GM23338 (cell line): ENCODE results near the gene RAC2. TPM values are rescaled to one million over a fixed set of nuclear protein-coding genes. Genes with fewer than 3 reads are reported as not detected.

Source experiments
- ATAC-seq: fragments of 200-7000 bp; cut with Tn5 transposase; 3 replicates; pipeline ENCODE4 v1.9.1; 2020
- DNase-seq: peaks from one replicate; pipeline ENCODE4 v3.0.0-alpha.2; 2015; ENCODE audit warnings: low spot score
- H2AFZ ChIP-seq: fragments of 200-600 bp; sonication (generic); 2 replicates; pipeline ENCODE4 v1.8.0; 2016; ENCODE audit warnings: antibody characterized with exemption, mild to moderate bottlenecking, moderate library complexity
- H3F3A ChIP-seq: fragments of 200-600 bp; sonication (generic); replicated peaks from 2 replicates; pipeline ENCODE4 v1.8.0; 2017; ENCODE audit warnings: antibody characterized with exemption, mixed run types, low read depth
- H3K27ac ChIP-seq: fragments of 200-600 bp; sonication (generic); 2 replicates; pipeline ENCODE4 v1.6.1; 2016; ENCODE audit warnings: low read depth
- H3K27me3 ChIP-seq: fragments of 200-600 bp; sonication (generic); 2 replicates; pipeline ENCODE4 v1.8.0; 2016; ENCODE audit warnings: mild to moderate bottlenecking, mixed run types, moderate library complexity; ENCODE audit not compliant: insufficient read depth
- H3K36me3 ChIP-seq: fragments of 200-600 bp; sonication (generic); 2 replicates; pipeline ENCODE4 v1.8.0; 2016; ENCODE audit warnings: mild to moderate bottlenecking; ENCODE audit not compliant: insufficient read depth
- H3K4me1 ChIP-seq: fragments of 200-600 bp; sonication (generic); 2 replicates; pipeline ENCODE4 v1.8.0; 2016; ENCODE audit warnings: mild to moderate bottlenecking, moderate library complexity; ENCODE audit not compliant: insufficient read depth
- H3K4me2 ChIP-seq: fragments of 200-600 bp; sonication (generic); 2 replicates; pipeline ENCODE4 v1.7.1; 2017; ENCODE audit warnings: mixed run types
- H3K4me3 ChIP-seq: fragments of 200-600 bp; sonication (generic); 2 replicates; pipeline ENCODE4 v1.6.1; 2016; ENCODE audit warnings: mixed run types
- H3K79me2 ChIP-seq: fragments of 200-600 bp; sonication (generic); replicated peaks from 2 replicates; pipeline ENCODE4 v1.8.0; 2017; ENCODE audit warnings: mild to moderate bottlenecking; ENCODE audit not compliant: insufficient read depth
- H3K9me2 ChIP-seq: fragments of 200-600 bp; sonication (generic); 2 replicates; pipeline ENCODE4 v1.8.0; 2017; ENCODE audit not compliant: insufficient read depth
- H4K20me1 ChIP-seq: fragments of 200-600 bp; sonication (generic); replicated peaks from 2 replicates; pipeline ENCODE4 v1.8.0; 2017; ENCODE audit warnings: mild to moderate bottlenecking; ENCODE audit not compliant: insufficient read depth
- H3K27ac Mint-ChIP-seq: 2 replicates; pipeline ENCODE4 v1.8.0; 2020; ENCODE audit warnings: inconsistent platforms, mild to moderate bottlenecking, moderate library complexity, mixed read lengths
- H3K27me3 Mint-ChIP-seq: 3 replicates; pipeline ENCODE4 v1.8.0; 2022; ENCODE audit warnings: low read depth, mild to moderate bottlenecking, moderate library complexity, mixed read lengths, inconsistent platforms; ENCODE audit not compliant: insufficient read depth, poor library complexity
- H3K36me3 Mint-ChIP-seq: 3 replicates; pipeline ENCODE4 v1.8.0; 2021; ENCODE audit warnings: low read depth, mild to moderate bottlenecking, inconsistent platforms, moderate library complexity, mixed read lengths
- H3K4me1 Mint-ChIP-seq: 3 replicates; pipeline ENCODE4 v1.8.0; 2020; ENCODE audit warnings: mild to moderate bottlenecking, inconsistent platforms, mixed read lengths
- H3K4me3 Mint-ChIP-seq: 3 replicates; pipeline ENCODE4 v1.8.0; 2021; ENCODE audit warnings: moderate library complexity, mild to moderate bottlenecking, inconsistent platforms, mixed read lengths
- H3K9me3 Mint-ChIP-seq: 3 replicates; pipeline ENCODE4 v1.8.0; 2020; ENCODE audit warnings: moderate library complexity, mild to moderate bottlenecking, inconsistent platforms, mixed read lengths
- CREB1 ChIP-seq: fragments of 250-450 bp; sonication (Bioruptor Pico); IDR thresholded peaks from 2 replicates; pipeline ENCODE4 v1.5.0; 2020; ENCODE audit warnings: low read depth, mild to moderate bottlenecking, moderate library complexity
- EZH2 ChIP-seq: fragments of 200-600 bp; sonication (generic); IDR thresholded peaks from one replicate; pipeline ENCODE4 v1.8.0; 2017; ENCODE audit warnings: antibody characterized with exemption, mild to moderate bottlenecking, low read depth; ENCODE audit not compliant: unreplicated experiment
- EZH2phosphoT487 ChIP-seq: fragments of 200-600 bp; sonication (generic); IDR thresholded peaks from one replicate; pipeline ENCODE4 v1.8.1; 2018; ENCODE audit warnings: antibody characterized with exemption; ENCODE audit not compliant: unreplicated experiment
- JUNB ChIP-seq: IDR thresholded peaks from one replicate; pipeline ENCODE4 v1.6.1; 2016; ENCODE audit warnings: antibody characterized with exemption; ENCODE audit not compliant: unreplicated experiment
- NANOG ChIP-seq: IDR thresholded peaks from 2 replicates; pipeline ENCODE4 v1.6.1; 2016; ENCODE audit warnings: antibody characterized with exemption, borderline replicate concordance
- POLR2AphosphoS5 ChIP-seq: IDR thresholded peaks from 2 replicates; pipeline ENCODE4 v1.6.1; 2016; ENCODE audit warnings: antibody characterized with exemption, low read depth
- STAT1 ChIP-seq: IDR thresholded peaks from one replicate; pipeline ENCODE4 v1.6.1; 2016; ENCODE audit warnings: antibody characterized with exemption; ENCODE audit not compliant: unreplicated experiment
- ZNF114 ChIP-seq: fragments of 250-450 bp; sonication (Bioruptor Pico); IDR thresholded peaks from 2 replicates; pipeline ENCODE4 v1.5.0; 2020; ENCODE audit warnings: mild to moderate bottlenecking, moderate library complexity
- ZNF331 ChIP-seq: fragments of 250-450 bp; sonication (Bioruptor Pico); IDR thresholded peaks from 2 replicates; pipeline ENCODE4 v1.5.0; 2020; ENCODE audit warnings: low read depth, mild to moderate bottlenecking, moderate library complexity
- polyA plus RNA-seq: library from polyadenylated mRNA; unstranded; fragments of >200 nt; fragmentation: Nextera tagmentation; extraction: Ambion mirVana; gene quantifications from 2 replicates; pipeline ENCODE4 v1.2.1, GENCODE V29; 2016
- total RNA-seq: library from RNA; depleted of rRNA; stranded (reverse); fragments of >200 nt; shearing (Covaris generic); gene quantifications from 2 replicates; pipeline ENCODE4 v1.2.3, GENCODE V29; 2014
- TF ChIP-seq, protein P1 (sequence below): IDR thresholded peaks from 2 replicates; pipeline ENCODE4 v1.6.1; 2016; ENCODE audit warnings: antibody characterized with exemption
- TF ChIP-seq, protein P2 (sequence below), 2 experiments: fragments of 200-600 bp in 1 of 2; sonication (generic) in 1 of 2; conservative IDR thresholded peaks; 2 replicates each; pipeline versions ENCODE4 v1.5.1 to v1.6.1; 2016 to 2017; ENCODE audit warnings: antibody characterized with exemption in 2 of 2, low read depth in 2 of 2, mild to moderate bottlenecking in 2 of 2, moderate library complexity in 1 of 2
- TF ChIP-seq, protein P3 (sequence below): IDR thresholded peaks from one replicate; pipeline ENCODE4 v1.6.1; 2018; ENCODE audit warnings: antibody characterized with exemption; ENCODE audit not compliant: unreplicated experiment
- TF ChIP-seq, protein P4 (sequence below): fragments of 250-450 bp; sonication (Bioruptor Pico); IDR thresholded peaks from 2 replicates; pipeline ENCODE4 v1.5.0; 2020; ENCODE audit warnings: mild to moderate bottlenecking, moderate library complexity

Gene RAC2
- total and polyA plus RNA-seq, 2 experiments from 2014 or later = 2.4 to 2.7 TPM

DNA sequence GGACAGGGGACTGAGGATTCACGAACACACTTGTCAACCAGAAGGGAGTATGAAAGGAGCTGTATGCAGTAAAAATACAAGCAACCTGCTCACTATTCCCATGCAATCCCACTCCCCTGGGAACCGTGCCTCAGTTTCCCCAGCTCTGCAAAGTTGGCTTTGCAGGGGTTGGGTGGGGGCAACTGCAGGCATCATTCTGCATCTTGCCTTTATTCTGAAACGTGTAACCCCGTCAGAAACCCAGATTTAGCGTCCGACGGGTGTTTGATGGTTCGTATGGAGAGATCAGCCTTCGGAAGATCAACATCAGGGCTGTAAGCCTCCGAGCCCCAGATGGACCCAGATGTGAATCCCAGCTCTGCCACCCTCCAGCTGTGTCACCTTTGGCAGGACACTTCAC lies 41.9 kb upstream of the RAC2 start:
- H3K9me2 ChIP-seq = no peaks in the 10 kb centered on the region
- H3K36me3 ChIP-seq = no peaks in the 10 kb centered on the region
- Mint-ChIP-seq H3K4me3 (no peak overlapping the region), H3K4me1 (peaks cover 20% of the 10 kb centered on the region), H3K27ac (no peak overlapping the region), H3K27me3 (peaks cover 2% of the 10 kb centered on the region), H3K9me3 (no peaks in the 10 kb centered on the region; the same call in 2 of the 3 replicates), H3K36me3 (no peaks in the 10 kb centered on the region)
- TF ChIP-seq JUNB = no peak
- TF ChIP-seq EZH2 = no peak
- no peak for TF ChIP-seq ZNF114 (CRISPR knock-in tag)
- TF ChIP-seq CREB1 (CRISPR knock-in tag) = no peak
- TF ChIP-seq, protein P1, sequence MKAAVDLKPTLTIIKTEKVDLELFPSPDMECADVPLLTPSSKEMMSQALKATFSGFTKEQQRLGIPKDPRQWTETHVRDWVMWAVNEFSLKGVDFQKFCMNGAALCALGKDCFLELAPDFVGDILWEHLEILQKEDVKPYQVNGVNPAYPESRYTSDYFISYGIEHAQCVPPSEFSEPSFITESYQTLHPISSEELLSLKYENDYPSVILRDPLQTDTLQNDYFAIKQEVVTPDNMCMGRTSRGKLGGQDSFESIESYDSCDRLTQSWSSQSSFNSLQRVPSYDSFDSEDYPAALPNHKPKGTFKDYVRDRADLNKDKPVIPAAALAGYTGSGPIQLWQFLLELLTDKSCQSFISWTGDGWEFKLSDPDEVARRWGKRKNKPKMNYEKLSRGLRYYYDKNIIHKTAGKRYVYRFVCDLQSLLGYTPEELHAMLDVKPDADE = no peak
- TF ChIP-seq, protein P2, sequence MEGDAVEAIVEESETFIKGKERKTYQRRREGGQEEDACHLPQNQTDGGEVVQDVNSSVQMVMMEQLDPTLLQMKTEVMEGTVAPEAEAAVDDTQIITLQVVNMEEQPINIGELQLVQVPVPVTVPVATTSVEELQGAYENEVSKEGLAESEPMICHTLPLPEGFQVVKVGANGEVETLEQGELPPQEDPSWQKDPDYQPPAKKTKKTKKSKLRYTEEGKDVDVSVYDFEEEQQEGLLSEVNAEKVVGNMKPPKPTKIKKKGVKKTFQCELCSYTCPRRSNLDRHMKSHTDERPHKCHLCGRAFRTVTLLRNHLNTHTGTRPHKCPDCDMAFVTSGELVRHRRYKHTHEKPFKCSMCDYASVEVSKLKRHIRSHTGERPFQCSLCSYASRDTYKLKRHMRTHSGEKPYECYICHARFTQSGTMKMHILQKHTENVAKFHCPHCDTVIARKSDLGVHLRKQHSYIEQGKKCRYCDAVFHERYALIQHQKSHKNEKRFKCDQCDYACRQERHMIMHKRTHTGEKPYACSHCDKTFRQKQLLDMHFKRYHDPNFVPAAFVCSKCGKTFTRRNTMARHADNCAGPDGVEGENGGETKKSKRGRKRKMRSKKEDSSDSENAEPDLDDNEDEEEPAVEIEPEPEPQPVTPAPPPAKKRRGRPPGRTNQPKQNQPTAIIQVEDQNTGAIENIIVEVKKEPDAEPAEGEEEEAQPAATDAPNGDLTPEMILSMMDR (conservative IDR thresholded peaks at IDR 0.05; ENCODE audit: low read depth in 2 of 2) = no peak
- TF ChIP-seq ZNF331 (CRISPR knock-in tag) = no peak
- TF ChIP-seq NANOG = no peak
- TF ChIP-seq EZH2phosphoT487 = no peak
- TF ChIP-seq POLR2AphosphoS5 = no peak
- TF ChIP-seq, protein P3, sequence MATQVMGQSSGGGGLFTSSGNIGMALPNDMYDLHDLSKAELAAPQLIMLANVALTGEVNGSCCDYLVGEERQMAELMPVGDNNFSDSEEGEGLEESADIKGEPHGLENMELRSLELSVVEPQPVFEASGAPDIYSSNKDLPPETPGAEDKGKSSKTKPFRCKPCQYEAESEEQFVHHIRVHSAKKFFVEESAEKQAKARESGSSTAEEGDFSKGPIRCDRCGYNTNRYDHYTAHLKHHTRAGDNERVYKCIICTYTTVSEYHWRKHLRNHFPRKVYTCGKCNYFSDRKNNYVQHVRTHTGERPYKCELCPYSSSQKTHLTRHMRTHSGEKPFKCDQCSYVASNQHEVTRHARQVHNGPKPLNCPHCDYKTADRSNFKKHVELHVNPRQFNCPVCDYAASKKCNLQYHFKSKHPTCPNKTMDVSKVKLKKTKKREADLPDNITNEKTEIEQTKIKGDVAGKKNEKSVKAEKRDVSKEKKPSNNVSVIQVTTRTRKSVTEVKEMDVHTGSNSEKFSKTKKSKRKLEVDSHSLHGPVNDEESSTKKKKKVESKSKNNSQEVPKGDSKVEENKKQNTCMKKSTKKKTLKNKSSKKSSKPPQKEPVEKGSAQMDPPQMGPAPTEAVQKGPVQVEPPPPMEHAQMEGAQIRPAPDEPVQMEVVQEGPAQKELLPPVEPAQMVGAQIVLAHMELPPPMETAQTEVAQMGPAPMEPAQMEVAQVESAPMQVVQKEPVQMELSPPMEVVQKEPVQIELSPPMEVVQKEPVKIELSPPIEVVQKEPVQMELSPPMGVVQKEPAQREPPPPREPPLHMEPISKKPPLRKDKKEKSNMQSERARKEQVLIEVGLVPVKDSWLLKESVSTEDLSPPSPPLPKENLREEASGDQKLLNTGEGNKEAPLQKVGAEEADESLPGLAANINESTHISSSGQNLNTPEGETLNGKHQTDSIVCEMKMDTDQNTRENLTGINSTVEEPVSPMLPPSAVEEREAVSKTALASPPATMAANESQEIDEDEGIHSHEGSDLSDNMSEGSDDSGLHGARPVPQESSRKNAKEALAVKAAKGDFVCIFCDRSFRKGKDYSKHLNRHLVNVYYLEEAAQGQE = no peak
- TF ChIP-seq, protein P4, sequence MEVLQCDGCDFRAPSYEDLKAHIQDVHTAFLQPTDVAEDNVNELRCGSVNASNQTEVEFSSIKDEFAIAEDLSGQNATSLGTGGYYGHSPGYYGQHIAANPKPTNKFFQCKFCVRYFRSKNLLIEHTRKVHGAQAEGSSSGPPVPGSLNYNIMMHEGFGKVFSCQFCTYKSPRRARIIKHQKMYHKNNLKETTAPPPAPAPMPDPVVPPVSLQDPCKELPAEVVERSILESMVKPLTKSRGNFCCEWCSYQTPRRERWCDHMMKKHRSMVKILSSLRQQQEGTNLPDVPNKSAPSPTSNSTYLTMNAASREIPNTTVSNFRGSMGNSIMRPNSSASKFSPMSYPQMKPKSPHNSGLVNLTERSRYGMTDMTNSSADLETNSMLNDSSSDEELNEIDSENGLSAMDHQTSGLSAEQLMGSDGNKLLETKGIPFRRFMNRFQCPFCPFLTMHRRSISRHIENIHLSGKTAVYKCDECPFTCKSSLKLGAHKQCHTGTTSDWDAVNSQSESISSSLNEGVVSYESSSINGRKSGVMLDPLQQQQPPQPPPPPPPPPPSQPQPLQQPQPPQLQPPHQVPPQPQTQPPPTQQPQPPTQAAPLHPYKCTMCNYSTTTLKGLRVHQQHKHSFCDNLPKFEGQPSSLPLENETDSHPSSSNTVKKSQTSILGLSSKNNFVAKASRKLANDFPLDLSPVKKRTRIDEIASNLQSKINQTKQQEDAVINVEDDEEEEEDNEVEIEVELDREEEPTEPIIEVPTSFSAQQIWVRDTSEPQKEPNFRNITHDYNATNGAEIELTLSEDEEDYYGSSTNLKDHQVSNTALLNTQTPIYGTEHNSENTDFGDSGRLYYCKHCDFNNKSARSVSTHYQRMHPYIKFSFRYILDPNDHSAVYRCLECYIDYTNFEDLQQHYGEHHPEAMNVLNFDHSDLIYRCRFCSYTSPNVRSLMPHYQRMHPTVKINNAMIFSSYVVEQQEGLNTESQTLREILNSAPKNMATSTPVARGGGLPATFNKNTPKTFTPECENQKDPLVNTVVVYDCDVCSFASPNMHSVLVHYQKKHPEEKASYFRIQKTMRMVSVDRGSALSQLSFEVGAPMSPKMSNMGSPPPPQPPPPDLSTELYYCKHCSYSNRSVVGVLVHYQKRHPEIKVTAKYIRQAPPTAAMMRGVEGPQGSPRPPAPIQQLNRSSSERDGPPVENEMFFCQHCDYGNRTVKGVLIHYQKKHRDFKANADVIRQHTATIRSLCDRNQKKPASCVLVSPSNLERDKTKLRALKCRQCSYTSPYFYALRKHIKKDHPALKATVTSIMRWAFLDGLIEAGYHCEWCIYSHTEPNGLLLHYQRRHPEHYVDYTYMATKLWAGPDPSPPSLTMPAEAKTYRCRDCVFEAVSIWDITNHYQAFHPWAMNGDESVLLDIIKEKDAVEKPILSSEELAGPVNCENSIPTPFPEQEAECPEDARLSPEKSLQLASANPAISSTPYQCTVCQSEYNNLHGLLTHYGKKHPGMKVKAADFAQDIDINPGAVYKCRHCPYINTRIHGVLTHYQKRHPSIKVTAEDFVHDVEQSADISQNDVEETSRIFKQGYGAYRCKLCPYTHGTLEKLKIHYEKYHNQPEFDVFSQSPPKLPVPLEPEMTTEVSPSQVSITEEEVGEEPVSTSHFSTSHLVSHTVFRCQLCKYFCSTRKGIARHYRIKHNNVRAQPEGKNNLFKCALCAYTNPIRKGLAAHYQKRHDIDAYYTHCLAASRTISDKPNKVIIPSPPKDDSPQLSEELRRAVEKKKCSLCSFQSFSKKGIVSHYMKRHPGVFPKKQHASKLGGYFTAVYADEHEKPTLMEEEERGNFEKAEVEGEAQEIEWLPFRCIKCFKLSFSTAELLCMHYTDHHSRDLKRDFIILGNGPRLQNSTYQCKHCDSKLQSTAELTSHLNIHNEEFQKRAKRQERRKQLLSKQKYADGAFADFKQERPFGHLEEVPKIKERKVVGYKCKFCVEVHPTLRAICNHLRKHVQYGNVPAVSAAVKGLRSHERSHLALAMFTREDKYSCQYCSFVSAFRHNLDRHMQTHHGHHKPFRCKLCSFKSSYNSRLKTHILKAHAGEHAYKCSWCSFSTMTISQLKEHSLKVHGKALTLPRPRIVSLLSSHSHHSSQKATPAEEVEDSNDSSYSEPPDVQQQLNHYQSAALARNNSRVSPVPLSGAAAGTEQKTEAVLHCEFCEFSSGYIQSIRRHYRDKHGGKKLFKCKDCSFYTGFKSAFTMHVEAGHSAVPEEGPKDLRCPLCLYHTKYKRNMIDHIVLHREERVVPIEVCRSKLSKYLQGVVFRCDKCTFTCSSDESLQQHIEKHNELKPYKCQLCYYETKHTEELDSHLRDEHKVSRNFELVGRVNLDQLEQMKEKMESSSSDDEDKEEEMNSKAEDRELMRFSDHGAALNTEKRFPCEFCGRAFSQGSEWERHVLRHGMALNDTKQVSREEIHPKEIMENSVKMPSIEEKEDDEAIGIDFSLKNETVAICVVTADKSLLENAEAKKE (CRISPR knock-in tag) = no peak
- no peak for TF ChIP-seq STAT1
- no peak for DNase-seq
- H2AFZ ChIP-seq = no peak overlapping the region
- peaks cover 15% of the 10 kb centered on the region; the same call in 1 of the 2 replicates for H3K4me1 ChIP-seq
- H4K20me1 ChIP-seq = no peaks in the 10 kb centered on the region
- no peak for ATAC-seq
- no peaks in the 10 kb centered on the region for H3K27me3 ChIP-seq
- H3K79me2 ChIP-seq = no peaks in the 10 kb centered on the region
- no peak overlapping the region for H3K27ac ChIP-seq
- no peak overlapping the region for H3K4me3 ChIP-seq
- H3F3A ChIP-seq = no peaks in the 10 kb centered on the region
- H3K4me2 ChIP-seq = no peak overlapping the region
